Esophagus mucosa (tissue), 1 donor: ENCODE results near the gene CHD6. TPM values are rescaled to one million over a fixed set of nuclear protein-coding genes. Genes with fewer than 3 reads are reported as not detected.
"Not testable (repeated sequence)": the region's sequence is repeated elsewhere in the genome, so short reads cannot be mapped to it uniquely, and the experiment has no call there.

Experiments used
- ATAC-seq: fragments of 200-7000 bp; cut with Tn5 transposase; one replicate; pipeline ENCODE4 v1.9.1; 2020
- total RNA-seq: library from RNA; stranded (reverse); gene quantifications from one replicate; pipeline ENCODE4 v1.2.4, GENCODE V29; 2023
- donor health status: DM: yes; HTN: yes; CAD: no.

The CHD6 gene
- total RNA-seq, 1 donor from 2014 or later = 16.6 TPM

GRCh38 chr20:41538810-41539596 is 79.2 kb downstream of the CHD6 start:
- ATAC-seq = no peak

GRCh38 chr20:41537865-41538264 is 80.3 kb downstream of the CHD6 start:
- no peak for ATAC-seq

GRCh38 chr20:41535551-41535950 is 82.6 kb downstream of the CHD6 start:
- not testable (repeated sequence) for ATAC-seq

- ATAC-seq = no peak
Measured at GRCh38 chr20:41534842-41535241, 83.3 kb downstream of the CHD6 start.

- no peak for ATAC-seq
Measured at GRCh38 chr20:41534170-41534569, 84.0 kb downstream of the CHD6 start.

GRCh38 chr20:41533537-41534136 is 84.5 kb downstream of the CHD6 start:
- no peak for ATAC-seq

GRCh38 chr20:41532935-41533334 is 85.2 kb downstream of the CHD6 start:
- ATAC-seq = no peak

- no peak for ATAC-seq
Measured at GRCh38 chr20:41531518-41532275, 86.5 kb downstream of the CHD6 start.

- no peak for ATAC-seq
Measured at GRCh38 chr20:41530923-41531322, 87.3 kb downstream of the CHD6 start.

GRCh38 chr20:41526327-41526726 is 91.8 kb downstream of the CHD6 start:
- ATAC-seq = no peak

- ATAC-seq = peak; percentile 83
Measured at GRCh38 chr20:41524980-41525613, 93.1 kb downstream of the CHD6 start.

GRCh38 chr20:41523857-41524256 is 94.3 kb downstream of the CHD6 start:
- no peak for ATAC-seq

GRCh38 chr20:41513829-41514228 is 104.3 kb downstream of the CHD6 start:
- no peak for ATAC-seq

GRCh38 chr20:41512624-41513023 is 105.6 kb downstream of the CHD6 start:
- no peak for ATAC-seq

- no peak for ATAC-seq
Measured at GRCh38 chr20:41510847-41511450, 107.2 kb downstream of the CHD6 start.

GRCh38 chr20:41510224-41510623 is 108.0 kb downstream of the CHD6 start:
- no peak for ATAC-seq

- ATAC-seq = peak; percentile 13
Measured at GRCh38 chr20:41509316-41510200, 108.6 kb downstream of the CHD6 start.

GRCh38 chr20:41508335-41508734 is 109.8 kb downstream of the CHD6 start:
- no peak for ATAC-seq

- no peak for ATAC-seq
Measured at GRCh38 chr20:41507851-41508250, 110.3 kb downstream of the CHD6 start.

GRCh38 chr20:41507436-41507835 is 110.7 kb downstream of the CHD6 start:
- no peak for ATAC-seq

- no peak for ATAC-seq
Measured at GRCh38 chr20:41506192-41506915, 111.8 kb downstream of the CHD6 start.
